Effector memory CD4-positive, alpha-beta T cell (primary cell): ENCODE measurements around the gene CADPS.

Experiments
- DNase-seq, 3 donors: peaks; one replicate each; pipeline ENCODE4 v3.0.0-alpha.2; 2020
- H3K27ac ChIP-seq: 2 replicates; pipeline ENCODE4 v1.7.0; 2013; ENCODE audit warnings: mild to moderate bottlenecking, low read length, moderate library complexity; ENCODE audit not compliant: insufficient read depth, poor library complexity, severe bottlenecking
- H3K27me3 ChIP-seq: replicated peaks from 2 replicates; pipeline ENCODE4 v1.7.0; 2013; ENCODE audit warnings: mild to moderate bottlenecking, low read length; ENCODE audit not compliant: insufficient read depth, control insufficient read depth, poor library complexity, severe bottlenecking
- H3K36me3 ChIP-seq: 2 replicates; pipeline ENCODE4 v1.7.0; 2013; ENCODE audit warnings: mild to moderate bottlenecking, low read length, moderate library complexity; ENCODE audit not compliant: control insufficient read depth, insufficient read depth
- H3K4me1 ChIP-seq: 2 replicates; pipeline ENCODE4 v1.7.0; 2013; ENCODE audit warnings: low read length, mild to moderate bottlenecking; ENCODE audit not compliant: control insufficient read depth, insufficient read depth, poor library complexity, severe bottlenecking
- H3K4me3 ChIP-seq: 2 replicates; pipeline ENCODE4 v1.7.0; 2013; ENCODE audit warnings: low read length, low read depth, mild to moderate bottlenecking; ENCODE audit not compliant: insufficient read depth, poor library complexity, severe bottlenecking
- H3K9me3 ChIP-seq: 2 replicates; pipeline ENCODE4 v1.7.0; 2013; ENCODE audit warnings: mild to moderate bottlenecking, low read length, moderate library complexity; ENCODE audit not compliant: control insufficient read depth

CADPS gene

DNA sequence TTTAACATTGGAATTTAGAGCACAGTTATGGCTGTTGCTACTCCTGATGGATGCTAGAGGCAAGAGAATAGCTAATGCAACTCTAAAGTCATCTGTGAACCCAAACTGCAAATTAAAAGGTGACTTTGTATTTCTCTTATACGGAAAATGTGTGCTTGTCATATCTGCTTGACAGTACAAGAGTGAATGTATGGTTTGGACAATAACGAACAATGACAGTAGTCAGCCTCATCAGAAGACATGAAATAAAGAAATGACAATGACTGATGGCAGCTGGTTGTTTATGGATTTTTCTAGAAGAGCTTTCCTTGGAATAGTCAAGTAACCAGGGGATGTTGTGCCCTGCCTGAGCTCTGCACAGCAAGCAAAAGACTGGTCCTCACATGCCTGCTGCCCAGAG is 333.0 kb downstream of the CADPS start:
- Histone ChIP-seq H3K4me3 (no peak overlapping the region), H3K27me3 (no peaks in the 10 kb centered on the region), H3K9me3 (no peaks in the 10 kb centered on the region), H3K36me3 (no peaks in the 10 kb centered on the region), H3K27ac (no peak overlapping the region), H3K4me1 (no peaks in the 10 kb centered on the region)
- DNase-seq = no peak

DNA sequence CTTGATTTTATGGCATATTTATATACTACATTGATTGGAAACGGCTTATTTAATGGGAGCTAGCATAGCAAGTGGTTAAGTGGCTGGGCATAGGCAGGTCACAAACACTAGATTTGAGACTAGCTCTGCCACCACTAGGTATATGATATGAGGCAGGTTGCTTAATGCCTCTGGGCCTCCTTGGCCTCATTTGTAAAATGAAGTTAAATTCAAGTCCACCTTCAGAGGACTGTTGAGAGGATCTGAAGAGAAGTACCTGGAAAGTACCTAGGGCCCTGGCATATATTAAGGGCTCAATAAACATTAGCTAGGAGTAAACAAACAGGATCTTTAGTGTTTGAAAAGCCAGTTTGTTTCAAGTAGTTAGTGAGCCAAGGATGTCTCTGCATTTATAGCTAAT is 335.5 kb downstream of the CADPS start:
- H3K27me3 ChIP-seq = no peaks in the 10 kb centered on the region
- no peaks in the 10 kb centered on the region for H3K4me1 ChIP-seq
- DNase-seq = no peak
- no peaks in the 10 kb centered on the region for H3K36me3 ChIP-seq
- H3K27ac ChIP-seq = no peak overlapping the region
- no peak overlapping the region for H3K4me3 ChIP-seq
- H3K9me3 ChIP-seq = no peaks in the 10 kb centered on the region

DNA sequence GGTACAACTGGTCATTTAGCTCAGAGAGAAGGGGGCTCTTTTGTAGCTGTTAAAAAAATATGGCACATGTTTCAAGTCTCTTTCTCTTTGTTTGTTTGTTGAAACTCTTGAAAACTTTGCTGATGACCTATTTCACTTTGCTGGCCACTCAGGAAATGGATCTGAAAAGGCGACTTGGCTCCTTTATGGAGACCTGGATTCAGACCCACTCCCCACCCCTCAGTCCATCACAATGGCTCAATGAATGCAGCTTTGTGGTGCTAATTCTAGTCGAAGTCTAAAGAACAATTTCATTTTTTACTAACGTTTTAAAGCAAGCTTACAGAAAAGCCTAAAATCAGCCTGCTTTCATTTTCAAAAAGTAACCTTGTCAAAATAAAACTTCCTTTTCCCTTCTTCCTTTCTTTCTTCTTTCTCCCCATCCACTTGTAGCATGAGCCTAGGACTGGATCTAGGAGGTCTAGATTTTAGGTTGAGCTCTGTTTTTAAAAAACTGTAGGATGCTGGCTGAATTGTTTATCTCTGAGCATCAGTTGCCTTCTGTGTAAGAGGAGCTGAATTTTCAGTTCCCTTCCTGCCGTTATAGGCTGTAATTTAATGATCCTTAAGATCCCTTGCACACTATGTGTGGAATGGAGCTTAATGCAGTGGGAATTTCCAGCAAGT is 336.4 kb downstream of the CADPS start:
- Histone ChIP-seq H3K4me1 (no peaks in the 10 kb centered on the region), H3K36me3 (no peaks in the 10 kb centered on the region), H3K27me3 (no peaks in the 10 kb centered on the region), H3K9me3 (no peaks in the 10 kb centered on the region), H3K27ac (no peak overlapping the region), H3K4me3 (no peak overlapping the region)
- no peak for DNase-seq

DNA sequence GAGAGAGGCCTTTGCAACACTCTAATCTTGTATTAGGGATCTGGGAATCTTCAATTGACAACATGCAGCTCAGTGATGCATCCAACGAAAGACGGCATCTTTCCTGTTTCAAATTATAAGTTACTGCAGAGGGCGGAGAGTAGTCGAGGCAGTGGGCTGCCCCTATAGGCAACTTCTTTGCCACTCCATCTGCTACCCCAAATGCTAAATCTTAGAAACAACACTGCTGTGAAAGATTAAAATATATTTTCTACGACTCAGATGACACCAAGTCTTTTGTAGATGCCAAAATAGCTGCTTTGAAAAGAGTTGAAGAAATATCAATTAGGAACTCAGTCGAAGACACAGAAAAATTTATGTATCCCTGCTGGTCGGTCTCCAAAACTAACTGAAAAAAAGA is 340.9 kb downstream of the CADPS start:
- Histone ChIP-seq H3K36me3 (no peaks in the 10 kb centered on the region), H3K27ac (no peak overlapping the region), H3K27me3 (no peaks in the 10 kb centered on the region), H3K4me1 (no peaks in the 10 kb centered on the region), H3K4me3 (no peak overlapping the region), H3K9me3 (no peaks in the 10 kb centered on the region)
- no peak for DNase-seq

DNA sequence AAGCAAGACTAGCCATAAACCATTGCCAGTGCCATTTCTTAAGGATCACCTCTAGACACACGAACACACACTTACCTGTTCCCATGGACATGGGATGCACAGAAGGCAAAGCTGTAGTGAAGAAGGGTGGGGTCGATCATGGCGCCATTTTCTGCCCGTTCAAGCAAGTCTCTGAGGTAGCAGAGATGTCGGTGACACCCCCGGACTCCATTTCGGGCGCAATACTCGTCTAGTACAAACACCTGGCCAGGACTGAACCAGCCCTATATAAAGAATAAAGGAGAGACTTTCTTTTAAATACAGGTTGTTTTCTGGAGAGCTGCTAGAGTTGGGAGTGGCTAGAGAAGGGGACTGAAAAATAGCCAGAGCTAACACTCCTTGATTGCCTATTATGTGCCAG is 342.4 kb downstream of the CADPS start:
- no peak for DNase-seq
- Histone ChIP-seq H3K4me1 (no peaks in the 10 kb centered on the region), H3K9me3 (no peaks in the 10 kb centered on the region), H3K27me3 (no peaks in the 10 kb centered on the region), H3K4me3 (no peak overlapping the region), H3K27ac (no peak overlapping the region), H3K36me3 (no peaks in the 10 kb centered on the region)

DNA sequence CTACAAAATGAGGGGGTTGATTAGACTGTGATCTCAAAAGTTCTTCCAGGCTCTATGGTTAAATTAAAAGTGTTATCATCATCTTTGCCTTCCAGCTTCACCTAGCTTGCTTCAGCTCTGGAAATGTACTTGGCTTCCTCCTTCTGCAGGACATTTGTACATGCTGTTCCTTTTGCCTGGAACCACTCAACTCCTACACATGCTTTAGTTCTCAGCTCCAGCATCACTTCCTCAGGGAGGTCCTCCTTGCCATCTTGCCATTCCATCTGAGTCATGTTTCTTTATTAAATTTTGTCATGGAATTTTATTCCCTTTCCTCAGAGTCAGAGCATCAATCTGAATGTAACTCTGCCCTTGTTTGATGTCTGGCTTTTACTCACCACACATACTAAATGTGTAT is 343.2 kb downstream of the CADPS start:
- Histone ChIP-seq H3K4me3 (no peak overlapping the region), H3K27ac (no peak overlapping the region), H3K36me3 (no peaks in the 10 kb centered on the region), H3K9me3 (no peaks in the 10 kb centered on the region), H3K4me1 (no peaks in the 10 kb centered on the region), H3K27me3 (no peaks in the 10 kb centered on the region)
- no peak for DNase-seq

DNA sequence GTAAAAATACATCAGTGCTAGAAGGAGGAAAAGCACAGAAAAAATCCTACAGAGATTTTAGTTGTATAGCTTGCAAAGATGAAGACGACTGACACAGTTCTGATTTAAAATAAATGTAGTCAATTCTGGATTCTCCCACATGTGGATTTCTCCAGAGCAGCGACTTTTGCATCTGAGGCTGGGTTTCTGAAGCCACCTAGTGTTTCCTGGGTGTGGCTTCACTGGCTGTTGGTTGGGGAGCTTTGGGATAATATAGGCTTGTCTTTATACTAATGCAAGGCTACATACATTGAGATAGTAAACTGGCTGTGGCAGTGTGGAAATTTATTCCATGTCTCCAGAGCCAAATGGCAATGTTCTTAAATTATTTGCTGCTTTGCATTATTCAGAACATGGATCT is 343.7 kb downstream of the CADPS start:
- H3K4me1 ChIP-seq = no peaks in the 10 kb centered on the region
- no peak for DNase-seq
- no peaks in the 10 kb centered on the region for H3K27me3 ChIP-seq
- no peaks in the 10 kb centered on the region for H3K36me3 ChIP-seq
- no peak overlapping the region for H3K4me3 ChIP-seq
- H3K9me3 ChIP-seq = no peaks in the 10 kb centered on the region
- H3K27ac ChIP-seq = no peak overlapping the region

DNA sequence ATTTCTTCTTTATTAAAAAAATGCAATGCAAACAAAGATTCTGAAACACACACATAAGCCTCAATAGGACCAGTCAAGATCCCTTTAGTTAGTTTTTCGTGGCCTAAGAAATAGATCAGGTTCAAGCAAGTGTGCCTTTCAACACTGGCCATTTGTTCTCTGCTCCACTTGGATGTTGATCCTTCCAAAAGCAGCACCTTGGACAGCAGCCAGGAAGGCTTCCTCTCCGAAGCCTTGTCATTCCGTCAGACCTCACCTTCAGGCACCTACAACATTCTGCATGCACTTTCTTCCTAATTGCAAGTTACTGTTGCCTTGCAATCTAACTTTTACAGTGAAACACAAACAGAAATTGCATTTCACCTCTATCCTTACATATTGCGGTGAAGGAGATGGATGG is 346.0 kb downstream of the CADPS start:
- Histone ChIP-seq H3K9me3 (no peaks in the 10 kb centered on the region), H3K27ac (no peak overlapping the region), H3K4me3 (no peak overlapping the region), H3K27me3 (no peaks in the 10 kb centered on the region), H3K36me3 (no peaks in the 10 kb centered on the region), H3K4me1 (no peaks in the 10 kb centered on the region)
- no peak for DNase-seq

DNA sequence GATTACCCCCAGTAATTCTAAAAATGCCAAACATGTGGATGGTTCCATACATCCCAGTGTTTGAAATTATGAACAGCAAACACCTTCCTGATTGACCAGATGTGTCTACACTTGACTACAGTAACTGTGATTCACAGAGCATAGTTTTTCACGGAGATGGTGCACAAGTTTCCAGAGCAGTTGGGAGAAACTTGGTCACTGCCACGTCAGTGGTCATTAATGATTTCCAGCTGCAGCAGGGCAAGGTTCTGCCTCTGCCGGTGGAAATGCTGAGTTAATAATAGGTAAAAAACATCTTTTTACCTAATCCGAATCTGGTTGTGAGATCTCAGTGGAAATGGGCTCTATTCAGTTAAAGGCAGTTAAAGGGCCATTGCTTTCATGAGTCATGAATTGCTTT is 347.7 kb downstream of the CADPS start:
- H3K27me3 ChIP-seq = no peaks in the 10 kb centered on the region
- no peaks in the 10 kb centered on the region for H3K36me3 ChIP-seq
- H3K4me1 ChIP-seq = no peaks in the 10 kb centered on the region
- H3K9me3 ChIP-seq = no peaks in the 10 kb centered on the region
- DNase-seq = no peak
- H3K4me3 ChIP-seq = no peak overlapping the region
- no peak overlapping the region for H3K27ac ChIP-seq

DNA sequence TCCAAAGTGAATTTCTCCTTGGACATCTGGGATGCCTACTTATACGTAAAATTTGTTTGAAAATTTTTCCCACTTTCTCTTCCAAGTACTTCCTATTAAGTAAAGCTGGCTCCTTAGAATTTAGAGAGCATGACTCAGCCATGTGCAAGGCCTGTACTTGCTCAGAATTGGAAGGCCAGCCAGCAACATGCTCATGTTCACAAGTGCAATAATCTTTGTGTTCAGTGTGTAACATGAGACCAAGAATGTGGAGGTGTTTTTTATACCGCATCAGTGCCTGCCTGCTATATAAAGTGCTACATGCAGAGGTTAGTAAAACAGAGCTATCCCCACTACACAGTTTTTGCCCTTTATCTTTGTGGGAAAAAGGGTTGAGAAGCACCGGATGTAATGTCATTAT is 349.9 kb downstream of the CADPS start:
- Histone ChIP-seq H3K4me3 (no peak overlapping the region), H3K36me3 (no peaks in the 10 kb centered on the region), H3K27me3 (no peaks in the 10 kb centered on the region), H3K27ac (no peak overlapping the region), H3K9me3 (no peaks in the 10 kb centered on the region), H3K4me1 (no peaks in the 10 kb centered on the region)
- no peak for DNase-seq
